LNCaP clone FGC (cell line): Measurements from ENCODE around the gene GALNS.

ENCODE experiments used
- DNase-seq: peaks from one replicate; pipeline ENCODE4 v3.0.0-alpha.2; 2011; ENCODE audit warnings: low read depth
- H3K4me3 ChIP-seq: 2 replicates; pipeline ENCODE4 v1.5.1; 2011; ENCODE audit warnings: mild to moderate bottlenecking, low read depth, low read length, control low read depth
- CTCF ChIP-seq: IDR thresholded peaks from 2 replicates; pipeline ENCODE4 v1.5.1; 2012; ENCODE audit warnings: mild to moderate bottlenecking; ENCODE audit not compliant: control insufficient read depth, insufficient read depth; ENCODE audit errors: extremely low read depth

GALNS gene

GRCh38 chr16:88867581-88868246 lies 11.0 kb upstream of the GALNS start:
- H3K4me3 ChIP-seq: no peak overlapping the region
- no peak for DNase-seq
- TF ChIP-seq CTCF: no peak

GRCh38 chr16:88866151-88866920 lies 9.6 kb upstream of the GALNS start, which contains the start of gene PABPN1L:
PABPN1L (minus strand) TSS chr16:88866660; CDS start chr16:88866606, 54 bp downstream.
- no peak for DNase-seq
- no peak for TF ChIP-seq CTCF
- no peak within 1 kb of the TSS for H3K4me3 ChIP-seq

GRCh38 chr16:88865742-88866141 lies 9.0 kb upstream of the GALNS start:
- no peak for DNase-seq
- H3K4me3 ChIP-seq: no peak overlapping the region
- TF ChIP-seq CTCF: no peak

GRCh38 chr16:88865310-88865709 lies 8.6 kb upstream of the GALNS start:
- no peak for TF ChIP-seq CTCF
- H3K4me3 ChIP-seq: no peak overlapping the region
- no peak for DNase-seq

GRCh38 chr16:88864521-88864920 lies 7.8 kb upstream of the GALNS start:
- DNase-seq: no peak
- no peak overlapping the region for H3K4me3 ChIP-seq
- no peak for TF ChIP-seq CTCF

GRCh38 chr16:88864099-88864498 lies 7.4 kb upstream of the GALNS start:
- H3K4me3 ChIP-seq: no peak overlapping the region
- no peak for TF ChIP-seq CTCF
- DNase-seq: no peak
